CD14-positive monocyte (primary cell): ENCODE data around the gene MOB3B. TPM values are rescaled to one million over a fixed set of nuclear protein-coding genes. Genes with fewer than 3 reads are reported as not detected.

Experiments used
- DNase-seq, 3 donors: peaks; one replicate each; pipeline ENCODE4 v3.0.0-alpha.2; 2011 to 2022
- H2AFZ ChIP-seq: 2 replicates; pipeline ENCODE4 v1.6.0; 2012; ENCODE audit warnings: mild to moderate bottlenecking, low read depth, low read length, inconsistent platforms; ENCODE audit not compliant: insufficient read depth, poor library complexity, severe bottlenecking
- H3K27ac ChIP-seq, 2 donors: 1 replicate in 1 of 2; 2 replicates in 1 of 2; pipeline ENCODE4 v1.5.1; 2012 to 2013; ENCODE audit warnings: low read length in 2 of 2, control low read depth in 1 of 2, inconsistent platforms in 1 of 2, low read depth in 1 of 2, mild to moderate bottlenecking in 1 of 2
- H3K27me3 ChIP-seq, 2 donors: one replicate each; pipeline versions ENCODE4 v1.6.0 to v1.6.1; 2011 to 2013; ENCODE audit warnings: low read length in 2 of 2; ENCODE audit not compliant: control insufficient read depth in 2 of 2, insufficient read depth in 2 of 2
- H3K36me3 ChIP-seq, 2 donors: replicated peaks in 1 of 2; 1 replicate in 1 of 2; 2 replicates in 1 of 2; pipeline versions ENCODE4 v1.5.1 to v1.6.1; 2012 to 2013; ENCODE audit warnings: low read length in 2 of 2, control low read depth in 1 of 2, inconsistent platforms in 1 of 2, mild to moderate bottlenecking in 1 of 2; ENCODE audit not compliant: insufficient read depth in 2 of 2, control insufficient read depth in 1 of 2
- H3K4me1 ChIP-seq, 2 donors: 1 replicate in 1 of 2; 2 replicates in 1 of 2; pipeline versions ENCODE4 v1.5.1 to v1.6.1; 2012 to 2013; ENCODE audit warnings: low read length in 2 of 2, control low read depth in 1 of 2, inconsistent platforms in 1 of 2, mild to moderate bottlenecking in 1 of 2, moderate library complexity in 1 of 2; ENCODE audit not compliant: insufficient read depth in 2 of 2, control insufficient read depth in 1 of 2
- H3K4me2 ChIP-seq: replicated peaks from 2 replicates; pipeline ENCODE3; 2012; ENCODE audit warnings: low read length, moderate library complexity, mild to moderate bottlenecking; ENCODE audit not compliant: poor library complexity, severe bottlenecking; ENCODE audit errors: extremely low read depth
- H3K4me3 ChIP-seq, 3 experiments: fragments of 200-600 bp in 1 of 3; sonication (generic) in 1 of 3; replicated peaks in 1 of 3; 1 replicate in 2 of 3; 2 replicates in 1 of 3; pipeline ENCODE4 v1.5.1; 2011 to 2013; ENCODE audit warnings: low read length in 3 of 3, mild to moderate bottlenecking in 3 of 3, control low read depth in 2 of 3, low read depth in 2 of 3, inconsistent platforms in 1 of 3, moderate library complexity in 1 of 3
- H3K79me2 ChIP-seq: 2 replicates; pipeline ENCODE4 v1.6.0; 2012; ENCODE audit warnings: mild to moderate bottlenecking, control low read depth, inconsistent platforms, low read length, moderate library complexity; ENCODE audit not compliant: insufficient read depth
- H3K9ac ChIP-seq: 2 replicates; pipeline ENCODE4 v1.6.0; 2017; ENCODE audit warnings: low read length, mild to moderate bottlenecking; ENCODE audit not compliant: insufficient read depth, poor library complexity, severe bottlenecking
- H3K9me3 ChIP-seq, 2 donors: replicated peaks in 1 of 2; 1 replicate in 1 of 2; 2 replicates in 1 of 2; pipeline versions ENCODE4 v1.5.1 to v1.6.1; 2012 to 2013; ENCODE audit warnings: low read length in 2 of 2, control low read depth in 1 of 2; ENCODE audit not compliant: control insufficient read depth in 1 of 2, insufficient read depth in 1 of 2
- H4K20me1 ChIP-seq: 2 replicates; pipeline ENCODE4 v1.6.0; 2012; ENCODE audit warnings: mild to moderate bottlenecking, low read length, control low read depth, moderate library complexity; ENCODE audit not compliant: insufficient read depth
- H3K27ac Mint-ChIP-seq, 7 donors: one replicate each; pipeline ENCODE4 v1.8.0; 2020; ENCODE audit warnings: mild to moderate bottlenecking in 7 of 7, mixed read lengths in 7 of 7, moderate library complexity in 6 of 7, inconsistent platforms in 2 of 7
- H3K27me3 Mint-ChIP-seq, 3 donors: one replicate each; pipeline ENCODE4 v1.8.0; 2021 to 2022; ENCODE audit warnings: low read depth in 3 of 3, mild to moderate bottlenecking in 3 of 3, mixed read lengths in 3 of 3, moderate library complexity in 3 of 3, inconsistent platforms in 1 of 3
- H3K36me3 Mint-ChIP-seq, 2 donors: one replicate each; pipeline ENCODE4 v1.8.0; 2020; ENCODE audit warnings: mixed read lengths in 2 of 2, inconsistent platforms in 1 of 2, mild to moderate bottlenecking in 1 of 2
- H3K4me1 Mint-ChIP-seq: one replicate; pipeline ENCODE4 v1.8.0; 2020; ENCODE audit warnings: mild to moderate bottlenecking, mixed read lengths
- H3K4me3 Mint-ChIP-seq, 2 donors: one replicate each; pipeline ENCODE4 v1.8.0; 2020; ENCODE audit warnings: mild to moderate bottlenecking in 2 of 2, mixed read lengths in 2 of 2, moderate library complexity in 1 of 2
- H3K9me3 Mint-ChIP-seq, 7 donors: one replicate each; pipeline ENCODE4 v1.8.0; 2020 to 2022; ENCODE audit warnings: mixed read lengths in 7 of 7, mild to moderate bottlenecking in 6 of 7, moderate library complexity in 6 of 7, inconsistent platforms in 2 of 7
- WGBS: methylation state at CpG from one replicate; pipeline ENCODE4 v1.1.5; 2013; ENCODE audit warnings: missing lambda C conversion rate; ENCODE audit not compliant: insufficient coverage; 5-methylcytosine and 5-hydroxymethylcytosine counted together
- intact Hi-C, 2 donors: fragments of 100-400 bp; cut with micrococcal nuclease; formaldehyde crosslinking; loops; one replicate each; pipeline versions ENCODE4 v1.15.0 to v1.15.1; 2023
- polyA plus RNA-seq, 3 donors: library from polyadenylated mRNA; depleted of rRNA in 1 of 3; unstranded in 2 of 3; stranded (reverse) in 1 of 3; fragments of 300-500 nt in 2 of 3; fragments of >200 nt in 1 of 3; fragmentation: Illumina TruSeq in 2 of 3; gene quantifications; 1 replicate in 2 of 3; 2 replicates in 1 of 3; pipeline ENCODE4 v1.2.3, GENCODE V29; 2012 to 2021
- TF ChIP-seq, protein P1 (sequence below): fragments of 200-600 bp; IDR thresholded peaks from one replicate; pipeline ENCODE4 v1.8.0; 2022; ENCODE audit warnings: antibody characterized with exemption, mild to moderate bottlenecking

MOB3B gene
- polyA plus RNA-seq, 3 donors: 1.2 to 2.2 (median 1.4) TPM

DNA sequence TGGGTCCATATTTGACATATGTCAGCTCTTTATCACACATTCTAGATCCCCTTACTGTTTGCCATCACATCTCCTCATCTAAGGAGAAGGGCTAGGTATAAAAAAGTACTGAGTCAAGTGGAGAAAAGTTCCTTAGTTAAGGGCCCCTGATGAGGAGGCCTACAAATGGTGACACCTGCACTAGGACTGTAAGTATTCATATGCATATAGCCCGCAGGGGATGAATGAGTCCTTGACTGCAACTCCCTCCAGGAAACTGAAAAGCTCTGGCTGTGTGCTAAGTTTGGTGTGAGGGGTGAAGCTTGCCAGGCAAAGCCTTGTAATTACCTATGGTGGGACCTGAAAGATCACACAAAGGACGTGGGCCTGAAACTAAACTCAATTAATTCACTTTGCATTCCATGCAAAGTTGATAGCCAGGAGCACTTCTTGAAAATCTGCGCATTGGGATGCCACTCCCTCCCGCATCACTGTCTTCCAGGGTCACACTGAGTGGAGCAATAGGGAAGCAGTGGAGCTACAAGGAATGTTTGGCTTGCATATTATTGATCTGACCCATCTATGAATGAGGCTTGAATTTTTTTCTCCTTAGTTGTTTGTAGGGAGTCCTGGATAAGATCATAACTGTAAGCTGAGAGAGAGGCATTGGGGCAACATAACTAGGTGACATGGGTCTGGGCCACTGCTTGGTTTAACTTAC is 220.8 kb downstream of the MOB3B start:
- Histone ChIP-seq H3K9ac (no peak overlapping the region), H3K36me3 (no peaks in the 10 kb centered on the region), H3K4me2 (no peak overlapping the region), H3K79me2 (no peaks in the 10 kb centered on the region), H3K27ac (no peak overlapping the region), H3K4me3 (no peak overlapping the region), H3K4me1 (no peaks in the 10 kb centered on the region), H4K20me1 (no peaks in the 10 kb centered on the region), H2AFZ (no peak overlapping the region), H3K27me3 (no peaks in the 10 kb centered on the region), H3K9me3 (no peaks in the 10 kb centered on the region)
- DNase-seq: no peak
- 100% methylated on average over 1 of the region's 4 CpGs for WGBS
- Mint-ChIP-seq H3K27me3 (peaks cover 0 to 5% (median 5%) of the 10 kb centered on the region in 3 donors), H3K36me3 (no peaks in the 10 kb centered on the region), H3K4me1 (no peaks in the 10 kb centered on the region), H3K27ac (no peak overlapping the region), H3K4me3 (no peak overlapping the region), H3K9me3 (peaks cover 0 to 3% (median 0%) of the 10 kb centered on the region in 7 donors)
- TF ChIP-seq, protein P1, sequence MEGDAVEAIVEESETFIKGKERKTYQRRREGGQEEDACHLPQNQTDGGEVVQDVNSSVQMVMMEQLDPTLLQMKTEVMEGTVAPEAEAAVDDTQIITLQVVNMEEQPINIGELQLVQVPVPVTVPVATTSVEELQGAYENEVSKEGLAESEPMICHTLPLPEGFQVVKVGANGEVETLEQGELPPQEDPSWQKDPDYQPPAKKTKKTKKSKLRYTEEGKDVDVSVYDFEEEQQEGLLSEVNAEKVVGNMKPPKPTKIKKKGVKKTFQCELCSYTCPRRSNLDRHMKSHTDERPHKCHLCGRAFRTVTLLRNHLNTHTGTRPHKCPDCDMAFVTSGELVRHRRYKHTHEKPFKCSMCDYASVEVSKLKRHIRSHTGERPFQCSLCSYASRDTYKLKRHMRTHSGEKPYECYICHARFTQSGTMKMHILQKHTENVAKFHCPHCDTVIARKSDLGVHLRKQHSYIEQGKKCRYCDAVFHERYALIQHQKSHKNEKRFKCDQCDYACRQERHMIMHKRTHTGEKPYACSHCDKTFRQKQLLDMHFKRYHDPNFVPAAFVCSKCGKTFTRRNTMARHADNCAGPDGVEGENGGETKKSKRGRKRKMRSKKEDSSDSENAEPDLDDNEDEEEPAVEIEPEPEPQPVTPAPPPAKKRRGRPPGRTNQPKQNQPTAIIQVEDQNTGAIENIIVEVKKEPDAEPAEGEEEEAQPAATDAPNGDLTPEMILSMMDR: no peak
- intact Hi-C loops: no loop called here

DNA sequence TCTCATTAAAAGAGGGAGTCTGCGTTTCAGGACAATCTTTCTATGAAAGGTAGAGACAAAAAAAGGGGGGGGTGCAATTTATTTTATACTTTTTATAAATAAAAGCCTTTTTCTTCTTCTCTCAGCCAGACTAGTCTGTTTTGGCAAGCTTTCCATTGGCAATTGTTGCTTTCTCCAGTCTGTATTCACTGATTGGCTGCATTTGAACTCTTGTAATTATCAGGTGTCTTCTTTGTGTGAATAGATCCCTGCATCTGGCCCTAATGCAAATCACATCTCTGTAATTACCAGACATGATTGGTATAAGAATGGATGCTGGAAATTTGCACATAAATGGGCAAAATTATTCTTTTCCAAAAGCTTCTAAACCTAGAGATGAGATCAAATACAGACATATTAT is 225.1 kb downstream of the MOB3B start:
- H3K9ac ChIP-seq: no peak overlapping the region
- no peak overlapping the region for H3K4me2 ChIP-seq
- no peak for DNase-seq
- H3K36me3 Mint-ChIP-seq: no peaks in the 10 kb centered on the region
- no peaks in the 10 kb centered on the region for H3K36me3 ChIP-seq
- H3K4me1 Mint-ChIP-seq: no peaks in the 10 kb centered on the region
- H3K79me2 ChIP-seq: no peaks in the 10 kb centered on the region
- H3K27me3 ChIP-seq: no peaks in the 10 kb centered on the region
- intact Hi-C loops: no loop called here
- H3K4me3 Mint-ChIP-seq: no peak overlapping the region
- H4K20me1 ChIP-seq: no peaks in the 10 kb centered on the region
- TF ChIP-seq, protein P1: no peak
- WGBS: no CpG with 5 or more reads among the region's 1 CpG
- H3K27ac ChIP-seq: no peak overlapping the region
- H3K27me3 Mint-ChIP-seq: peaks cover 0 to 6% (median 3%) of the 10 kb centered on the region in 3 donors
- H3K9me3 Mint-ChIP-seq: peaks cover 0 to 3% (median 0%) of the 10 kb centered on the region in 7 donors
- H3K27ac Mint-ChIP-seq: no peak overlapping the region
- H3K4me3 ChIP-seq: no peak overlapping the region
- no peaks in the 10 kb centered on the region for H3K4me1 ChIP-seq
- H2AFZ ChIP-seq: no peak overlapping the region
- no peaks in the 10 kb centered on the region for H3K9me3 ChIP-seq
